Brain microvascular endothelial cell (primary cell): ENCODE data around the gene CENPV.
"Not testable (repeated sequence)": the region's sequence is repeated elsewhere in the genome, so short reads cannot be mapped to it uniquely, and the experiment has no call there.

Experiments used
- DNase-seq: peaks from one replicate; pipeline ENCODE4 v3.0.0-alpha.2; 2020
- H3K27ac ChIP-seq: fragments of 250-450 bp; sonication (Bioruptor Pico); 2 replicates; pipeline ENCODE4 v1.5.1; 2020; ENCODE audit warnings: mild to moderate bottlenecking, moderate library complexity
- H3K27me3 ChIP-seq: fragments of 250-450 bp; sonication (Bioruptor Pico); replicated peaks from 2 replicates; pipeline ENCODE4 v1.5.1; 2020; ENCODE audit warnings: mild to moderate bottlenecking
- H3K36me3 ChIP-seq: fragments of 250-450 bp; sonication (Bioruptor Pico); replicated peaks from 2 replicates; pipeline ENCODE4 v1.5.1; 2020; ENCODE audit warnings: mild to moderate bottlenecking
- H3K4me3 ChIP-seq: 2 replicates; pipeline ENCODE4 v1.5.1; 2011; ENCODE audit warnings: low read depth, mild to moderate bottlenecking, control low read depth, low read length, moderate library complexity
- CTCF ChIP-seq: IDR thresholded peaks from 2 replicates; pipeline ENCODE4 v1.5.1; 2011; ENCODE audit warnings: low read depth, mild to moderate bottlenecking, moderate library complexity, low read length, control low read depth, inconsistent platforms; ENCODE audit errors: missing control alignments
- in situ Hi-C: cut with HindIII; loops from 2 replicates; pipeline ENCODE4 v1.10.0; 2017; ENCODE audit warnings: low sequenced_read_pairs, low pct_ligation_motif_present

The CENPV gene

GRCh38 chr17:16302856-16303255 lies 50.4 kb downstream of the CENPV start:
- in situ Hi-C loops = no loop called here
- TF ChIP-seq CTCF = no peak
- no peak for DNase-seq
- H3K36me3 ChIP-seq = no peaks in the 10 kb centered on the region
- H3K27me3 ChIP-seq = no peaks in the 10 kb centered on the region
- H3K4me3 ChIP-seq = no peak overlapping the region
- H3K27ac ChIP-seq = no peak overlapping the region

- no peaks in the 10 kb centered on the region for H3K36me3 ChIP-seq
- no peak for TF ChIP-seq CTCF
- peak; percentile 17 for DNase-seq
- in situ Hi-C loops = no loop called here
- no peaks in the 10 kb centered on the region for H3K27me3 ChIP-seq
- no peak overlapping the region for H3K4me3 ChIP-seq
- no peak overlapping the region for H3K27ac ChIP-seq
Measured at GRCh38 chr17:16301963-16302855, 51.1 kb downstream of the CENPV start.

GRCh38 chr17:16300554-16300953 lies 52.7 kb downstream of the CENPV start:
- in situ Hi-C loops = no loop called here
- no peak for DNase-seq
- no peak for TF ChIP-seq CTCF
- Histone ChIP-seq H3K36me3 (no peaks in the 10 kb centered on the region), H3K4me3 (no peak overlapping the region), H3K27ac (no peak overlapping the region), H3K27me3 (no peaks in the 10 kb centered on the region)

- TF ChIP-seq CTCF = no peak
- DNase-seq = no peak
- Histone ChIP-seq H3K4me3 (no peak overlapping the region), H3K27me3 (no peaks in the 10 kb centered on the region), H3K36me3 (no peaks in the 10 kb centered on the region), H3K27ac (no peak overlapping the region)
- in situ Hi-C loops = no loop called here
Measured at GRCh38 chr17:16298140-16298662, 55.1 kb downstream of the CENPV start.

GRCh38 chr17:16297367-16298139 lies 55.7 kb downstream of the CENPV start:
- Histone ChIP-seq H3K27me3 (no peaks in the 10 kb centered on the region), H3K4me3 (no peak overlapping the region), H3K36me3 (no peaks in the 10 kb centered on the region), H3K27ac (no peak overlapping the region)
- no peak for TF ChIP-seq CTCF
- in situ Hi-C loops = no loop called here
- DNase-seq = no peak

GRCh38 chr17:16296072-16296471 lies 57.2 kb downstream of the CENPV start:
- DNase-seq, in situ Hi-C loops: not testable (repeated sequence)

More at GRCh38 chr17:16296072-16296471, 57.2 kb downstream of the CENPV start:
- H3K36me3 ChIP-seq, H3K4me3 ChIP-seq, H3K27me3 ChIP-seq, H3K27ac ChIP-seq: not testable (repeated sequence)
